Brain microvascular endothelial cell (primary cell): ENCODE measurements around the gene TMEM147.

Source experiments
- DNase-seq: peaks from one replicate; pipeline ENCODE4 v3.0.0-alpha.2; 2020
- H3K27ac ChIP-seq: fragments of 250-450 bp; sonication (Bioruptor Pico); 2 replicates; pipeline ENCODE4 v1.5.1; 2020; ENCODE audit warnings: mild to moderate bottlenecking, moderate library complexity
- H3K27me3 ChIP-seq: fragments of 250-450 bp; sonication (Bioruptor Pico); replicated peaks from 2 replicates; pipeline ENCODE4 v1.5.1; 2020; ENCODE audit warnings: mild to moderate bottlenecking
- H3K36me3 ChIP-seq: fragments of 250-450 bp; sonication (Bioruptor Pico); replicated peaks from 2 replicates; pipeline ENCODE4 v1.5.1; 2020; ENCODE audit warnings: mild to moderate bottlenecking
- H3K4me3 ChIP-seq: 2 replicates; pipeline ENCODE4 v1.5.1; 2011; ENCODE audit warnings: low read depth, mild to moderate bottlenecking, control low read depth, low read length, moderate library complexity
- CTCF ChIP-seq: IDR thresholded peaks from 2 replicates; pipeline ENCODE4 v1.5.1; 2011; ENCODE audit warnings: low read depth, mild to moderate bottlenecking, moderate library complexity, low read length, control low read depth, inconsistent platforms; ENCODE audit errors: missing control alignments
- in situ Hi-C: cut with HindIII; loops from 2 replicates; pipeline ENCODE4 v1.10.0; 2017; ENCODE audit warnings: low sequenced_read_pairs, low pct_ligation_motif_present

TMEM147 gene

GRCh38 chr19:35514282-35514809, 31.1 kb upstream of the TMEM147 start:
- Histone ChIP-seq H3K36me3 (no peaks in the 10 kb centered on the region), H3K27me3 (peaks cover 23% of the 10 kb centered on the region), H3K27ac (no peak overlapping the region), H3K4me3 (no peak overlapping the region)
- in situ Hi-C loops = no loop called here
- DNase-seq = no peak
- TF ChIP-seq CTCF = no peak

- in situ Hi-C loops = no loop called here
Measured at GRCh38 chr19:35516310-35516709, 29.1 kb upstream of the TMEM147 start.

GRCh38 chr19:35517342-35517741, 28.1 kb upstream of the TMEM147 start:
- no peak for DNase-seq
- Histone ChIP-seq H3K4me3 (no peak overlapping the region), H3K36me3 (no peaks in the 10 kb centered on the region), H3K27me3 (peaks cover 2% of the 10 kb centered on the region), H3K27ac (no peak overlapping the region)
- TF ChIP-seq CTCF = no peak
- in situ Hi-C loops = no loop called here

More at GRCh38 chr19:35516310-35516709, 29.1 kb upstream of the TMEM147 start:
- no peak for DNase-seq
- TF ChIP-seq CTCF = no peak
- H3K36me3 ChIP-seq = no peaks in the 10 kb centered on the region
- no peak overlapping the region for H3K4me3 ChIP-seq
- H3K27ac ChIP-seq = no peak overlapping the region
- H3K27me3 ChIP-seq = peaks cover 5% of the 10 kb centered on the region

GRCh38 chr19:35518313-35518712, 27.1 kb upstream of the TMEM147 start:
- Histone ChIP-seq H3K4me3 (no peak overlapping the region), H3K36me3 (no peaks in the 10 kb centered on the region), H3K27me3 (peaks cover 2% of the 10 kb centered on the region), H3K27ac (peak overlapping the region; percentile 55)
- peak; percentile 94 for DNase-seq
- TF ChIP-seq CTCF = no peak
- in situ Hi-C loops = no loop called here

GRCh38 chr19:35519291-35519690, 26.1 kb upstream of the TMEM147 start:
- H3K27me3 ChIP-seq = no peaks in the 10 kb centered on the region
- TF ChIP-seq CTCF = no peak
- no peaks in the 10 kb centered on the region for H3K36me3 ChIP-seq
- no peak overlapping the region for H3K27ac ChIP-seq
- in situ Hi-C loops = no loop called here
- no peak overlapping the region for H3K4me3 ChIP-seq
- no peak for DNase-seq

- Histone ChIP-seq H3K4me3 (no peak overlapping the region), H3K36me3 (no peaks in the 10 kb centered on the region), H3K27me3 (no peaks in the 10 kb centered on the region), H3K27ac (no peak overlapping the region)
- no peak for TF ChIP-seq CTCF
- in situ Hi-C loops = no loop called here
- DNase-seq = no peak
Measured at GRCh38 chr19:35521124-35521743, 24.2 kb upstream of the TMEM147 start.
